K562 (cell line): Measurements from ENCODE around the gene KIF3A. TPM values are rescaled to one million over a fixed set of nuclear protein-coding genes. Genes with fewer than 3 reads are reported as not detected.

Source experiments
- ARNT ChIP-seq, 2 experiments: fragments of 450-650 bp; IDR thresholded peaks; 2 replicates each; pipeline ENCODE4 v1.6.1; 2016; ENCODE audit warnings: mild to moderate bottlenecking in 1 of 2
- ASH1L ChIP-seq: fragments of 450-650 bp; IDR thresholded peaks from 2 replicates; pipeline ENCODE4 v1.6.1; 2018; ENCODE audit warnings: borderline replicate concordance, mild to moderate bottlenecking, low read depth; ENCODE audit not compliant: partially characterized antibody
- CHD4 ChIP-seq: fragments of 200-600 bp; sonication (generic); IDR thresholded peaks from 3 replicates; pipeline ENCODE4 v1.6.1; 2012; ENCODE audit warnings: low read depth, mild to moderate bottlenecking, mixed read lengths, low read length, inconsistent platforms; ENCODE audit not compliant: insufficient read depth, insufficient replicate concordance, poor library complexity, severe bottlenecking
- FOXO4 ChIP-seq: fragments of 450-650 bp; formaldehyde crosslinking; IDR thresholded peaks from 2 replicates; pipeline ENCODE4 v1.4.0; 2020; ENCODE audit warnings: mild to moderate bottlenecking, moderate library complexity
- HINFP ChIP-seq: fragments of 450-650 bp; conservative IDR thresholded peaks from 2 replicates; pipeline ENCODE4 v1.6.1; 2016; ENCODE audit warnings: missing genetic modification characterization, low read depth, mild to moderate bottlenecking, control low read depth, missing compliant biosample characterization
- HMGN3 ChIP-seq: IDR thresholded peaks from 2 replicates; pipeline ENCODE4 v1.6.1; 2011; ENCODE audit warnings: borderline replicate concordance, low read depth, mild to moderate bottlenecking, mixed read lengths, low read length; ENCODE audit not compliant: insufficient read length; ENCODE audit errors: extremely low read depth
- JUN ChIP-seq, 2 experiments: sonication (generic) in 1 of 2; formaldehyde crosslinking in 1 of 2; IDR thresholded peaks; 2 replicates each; pipeline versions ENCODE4 v1.6.1 to v1.8.0; 2012 to 2022; ENCODE audit warnings: borderline replicate concordance in 2 of 2, mild to moderate bottlenecking in 2 of 2, improper control_type of control experiment in 1 of 2, low read depth in 1 of 2, low read length in 1 of 2, missing genetic modification reagents in 1 of 2
- LARP7 ChIP-seq: fragments of 450-650 bp; IDR thresholded peaks from 2 replicates; pipeline ENCODE4 v1.6.1; 2016
- MITF ChIP-seq: IDR thresholded peaks from 2 replicates; pipeline ENCODE4 v1.6.1; 2014; ENCODE audit warnings: antibody characterized with exemption
- NFE2 ChIP-seq: IDR thresholded peaks from 2 replicates; pipeline ENCODE4 v1.6.1; 2014; ENCODE audit warnings: antibody characterized with exemption, low read depth
- NONO ChIP-seq, 2 experiments: fragments of 200-400 bp in 1 of 2; fragments of 450-650 bp in 1 of 2; formaldehyde crosslinking in 1 of 2; IDR thresholded peaks; 2 replicates each; pipeline ENCODE4 v1.6.1; 2017; ENCODE audit warnings: low read depth in 2 of 2, mild to moderate bottlenecking in 2 of 2, moderate library complexity in 2 of 2, low read length in 1 of 2
- PML ChIP-seq: IDR thresholded peaks from 2 replicates; pipeline ENCODE4 v1.6.1; 2012; ENCODE audit warnings: low read length, inconsistent platforms
- PRPF4 ChIP-seq: fragments of 200-400 bp; formaldehyde crosslinking; IDR thresholded peaks from one replicate; pipeline ENCODE4 v1.6.1; 2017; ENCODE audit warnings: low read length, low read depth, mild to moderate bottlenecking; ENCODE audit not compliant: insufficient read depth, poor library complexity, severe bottlenecking
- RAD21 ChIP-seq, 2 experiments: fragments of 250-450 bp in 1 of 2; fragments of 450-650 bp in 1 of 2; sonication (Bioruptor Pico) in 1 of 2; formaldehyde crosslinking in 1 of 2; IDR thresholded peaks in 1 of 2; conservative IDR thresholded peaks in 1 of 2; 2 replicates each; pipeline versions ENCODE4 v1.4.0 to v1.8.0; 2020 to 2022; ENCODE audit warnings: mild to moderate bottlenecking in 2 of 2, moderate library complexity in 1 of 2
- SNRNP70 ChIP-seq: fragments of 200-400 bp; formaldehyde crosslinking; optimal IDR thresholded peaks from 2 replicates; pipeline ENCODE3; 2017; ENCODE audit warnings: low read depth, low read length
- SRSF3 ChIP-seq: fragments of 200-400 bp; formaldehyde crosslinking; IDR thresholded peaks from 2 replicates; pipeline ENCODE4 v1.6.1; 2016; ENCODE audit warnings: mild to moderate bottlenecking, low read length, moderate library complexity; ENCODE audit not compliant: insufficient read depth
- TBP ChIP-seq: optimal IDR thresholded peaks from 2 replicates; pipeline ENCODE3; 2011; ENCODE audit warnings: low read depth, low read length, improper control_type of control experiment
- YY1 ChIP-seq, 3 experiments: IDR thresholded peaks; 2 replicates each; pipeline ENCODE4 v1.6.1; 2011; ENCODE audit warnings: low read length in 2 of 3, mild to moderate bottlenecking in 2 of 3, moderate library complexity in 2 of 3, borderline replicate concordance in 1 of 3, control low read depth in 1 of 3, low read depth in 1 of 3; ENCODE audit not compliant: insufficient read depth in 3 of 3, insufficient replicate concordance in 2 of 3, control insufficient read depth in 1 of 3, insufficient read length in 1 of 3; ENCODE audit errors: extremely low read depth in 1 of 3
- ZC3H11A ChIP-seq: IDR thresholded peaks from 2 replicates; pipeline ENCODE4 v1.6.1; 2012; ENCODE audit warnings: low read depth, low read length, improper control_type of control experiment
- ZEB2 ChIP-seq: fragments of 450-650 bp; IDR thresholded peaks from 2 replicates; pipeline ENCODE4 v1.6.1; 2016
- ZNF583 ChIP-seq: fragments of 250-450 bp; sonication (Bioruptor Pico); IDR thresholded peaks from 2 replicates; pipeline ENCODE4 v1.4.0; 2020
- ZNF696 ChIP-seq: fragments of 250-450 bp; sonication (Bioruptor Pico); conservative IDR thresholded peaks from 2 replicates; pipeline ENCODE4 v1.4.0; 2020; ENCODE audit warnings: mild to moderate bottlenecking, moderate library complexity
- polyA plus RNA-seq, 8 experiments: library from polyadenylated mRNA; depleted of rRNA in 4 of 8; stranded (reverse) in 5 of 8; unstranded in 3 of 8; fragments of >200 nt; fragmentation: Nextera tagmentation in 2 of 8; fragmentation: Illumina TruSeq in 1 of 8; extraction: Ambion mirVana in 2 of 8; extraction: Trizol in 1 of 8; gene quantifications; 2 replicates each; pipeline versions ENCODE4 v1.2.1 to v1.2.3, GENCODE V29; 2011 to 2014; ENCODE audit warnings: inconsistent platforms in 1 of 8, missing spikeins in 1 of 8
- total RNA-seq, 7 experiments: library from RNA; depleted of rRNA in 6 of 7; stranded (reverse); fragments of >200 nt in 6 of 7; fragmentation: Illumina TruSeq in 2 of 7; extraction: Trizol in 2 of 7; gene quantifications; 2 replicates each; pipeline versions ENCODE4 v1.2.1 to v1.2.3, GENCODE V29; 2011 to 2021; ENCODE audit warnings: low replicate concordance in 1 of 7

Gene KIF3A
- total and polyA plus RNA-seq, 9 of the 15 experiments (the other 6 are each of a cell fraction or from before 2014, with no cell fraction given) = 1.5 to 7.8 (median 6.0) TPM

- TF ChIP-seq HINFP (tag) (no peak), YY1 (IDR thresholded peaks at IDR 0.05; ENCODE audit: borderline replicate concordance in 1 of 3, control insufficient read depth in 1 of 3, extremely low read depth in 1 of 3, insufficient read depth in 3 of 3, insufficient read length in 1 of 3, insufficient replicate concordance in 2 of 3, low read depth in 1 of 3, low read length in 2 of 3) (no peak), PRPF4 (no peak), NFE2 (peak; percentile 64), PML (no peak), SNRNP70 (no peak), ZNF583 (peak; percentile 51), TBP (peak; percentile 37), SRSF3 (no peak), RAD21 (CRISPR knock-in tag; conservative IDR thresholded peaks at IDR 0.05 in 1 of 2, IDR thresholded peaks at IDR 0.05 in 1 of 2) (no peak), ZC3H11A (no peak), ASH1L (no peak), HMGN3 (no peak), ZNF696 (CRISPR knock-in tag) (no peak), ARNT (IDR thresholded peaks at IDR 0.05) (peak in 1 of 2 experiments; percentile 24; a peak in 1 of 4 replicates), MITF (no peak), FOXO4 (no peak), LARP7 (no peak; the same call in 1 of the 2 replicates), JUN (IDR thresholded peaks at IDR 0.05; ENCODE audit: borderline replicate concordance, low read depth, low read length) (peak; percentile 49; the same call in 1 of the 2 replicates), JUN (CRISPR knock-in tag; IDR thresholded peaks at IDR 0.05; ENCODE audit: borderline replicate concordance) (no peak), ZEB2 (no peak), CHD4 (no peak), NONO (IDR thresholded peaks at IDR 0.05; ENCODE audit: low read depth in 2 of 2, low read length in 1 of 2) (no peak)
These were observed 73.3 kb downstream of the KIF3A start (continued) for GRCh38 chr5:132663771-132664695.
